GM21717 (cell line): ENCODE results near the gene SFTPA2.
"Not testable (repeated sequence)": the region's sequence is repeated elsewhere in the genome, so short reads cannot be mapped to it uniquely, and the experiment has no call there.

Experiments
- ATAC-seq: cut with Tn5 transposase; IDR thresholded peaks from one replicate; pipeline ENCODE4 v1.9.1; 2021; ENCODE audit warnings: mild to moderate bottlenecking, moderate library complexity; ENCODE audit not compliant: unreplicated experiment

The SFTPA2 gene

GRCh38 chr10:79561257-79561656 lies 1.1 kb upstream of the SFTPA2 start:
- no peak for ATAC-seq

- ATAC-seq: no peak
Measured at GRCh38 chr10:79559726-79560125, 481 bp downstream of the SFTPA2 start.

- not testable (repeated sequence) for ATAC-seq
Measured at GRCh38 chr10:79556961-79557360, 3.2 kb downstream of the SFTPA2 start.

- ATAC-seq: no peak
Measured at GRCh38 chr10:79555354-79556309, 4.6 kb downstream of the SFTPA2 start.

- ATAC-seq: no peak
Measured at GRCh38 chr10:79552143-79552542, 8.1 kb downstream of the SFTPA2 start.

- ATAC-seq: no peak
Measured at GRCh38 chr10:79547973-79548372, 12.2 kb downstream of the SFTPA2 start.

GRCh38 chr10:79547128-79547527 lies 13.1 kb downstream of the SFTPA2 start:
- ATAC-seq: not testable (repeated sequence)

GRCh38 chr10:79544926-79545659 lies 15.1 kb downstream of the SFTPA2 start:
- ATAC-seq: not testable (repeated sequence)

- not testable (repeated sequence) for ATAC-seq
Measured at GRCh38 chr10:79544408-79544807, 15.8 kb downstream of the SFTPA2 start.

- ATAC-seq: no peak
Measured at GRCh38 chr10:79542626-79543025, 17.6 kb downstream of the SFTPA2 start.

GRCh38 chr10:79540930-79541329 lies 19.3 kb downstream of the SFTPA2 start:
- peak; percentile 95 for ATAC-seq

- ATAC-seq: not testable (repeated sequence)
Measured at GRCh38 chr10:79538311-79538710, 21.9 kb downstream of the SFTPA2 start.

GRCh38 chr10:79533903-79534175 lies 26.4 kb downstream of the SFTPA2 start:
- not testable (repeated sequence) for ATAC-seq

- not testable (repeated sequence) for ATAC-seq
Measured at GRCh38 chr10:79533142-79533902, 26.9 kb downstream of the SFTPA2 start.

GRCh38 chr10:79528261-79528660 lies 31.9 kb downstream of the SFTPA2 start:
- ATAC-seq: not testable (repeated sequence)

- ATAC-seq: peak; percentile 88
Measured at GRCh38 chr10:79525049-79525710, 35.0 kb downstream of the SFTPA2 start.

- ATAC-seq: not testable (repeated sequence)
Measured at GRCh38 chr10:79523157-79523853, 36.9 kb downstream of the SFTPA2 start.

- not testable (repeated sequence) for ATAC-seq
Measured at GRCh38 chr10:79522464-79522863, 37.7 kb downstream of the SFTPA2 start.

GRCh38 chr10:79521751-79522150 lies 38.5 kb downstream of the SFTPA2 start:
- not testable (repeated sequence) for ATAC-seq

GRCh38 chr10:79517567-79517966 lies 42.6 kb downstream of the SFTPA2 start:
- ATAC-seq: not testable (repeated sequence)
